SH-SY5Y (cell line): ENCODE measurements around the gene JPT2.

Experiments used
- GATA2 ChIP-seq: IDR thresholded peaks from 2 replicates; pipeline ENCODE4 v1.6.1; 2011; ENCODE audit warnings: mild to moderate bottlenecking, low read depth, low read length
- GATA3 ChIP-seq: IDR thresholded peaks from 2 replicates; pipeline ENCODE4 v1.6.1; 2011; ENCODE audit warnings: low read depth, mild to moderate bottlenecking, low read length, moderate library complexity

Gene JPT2

DNA sequence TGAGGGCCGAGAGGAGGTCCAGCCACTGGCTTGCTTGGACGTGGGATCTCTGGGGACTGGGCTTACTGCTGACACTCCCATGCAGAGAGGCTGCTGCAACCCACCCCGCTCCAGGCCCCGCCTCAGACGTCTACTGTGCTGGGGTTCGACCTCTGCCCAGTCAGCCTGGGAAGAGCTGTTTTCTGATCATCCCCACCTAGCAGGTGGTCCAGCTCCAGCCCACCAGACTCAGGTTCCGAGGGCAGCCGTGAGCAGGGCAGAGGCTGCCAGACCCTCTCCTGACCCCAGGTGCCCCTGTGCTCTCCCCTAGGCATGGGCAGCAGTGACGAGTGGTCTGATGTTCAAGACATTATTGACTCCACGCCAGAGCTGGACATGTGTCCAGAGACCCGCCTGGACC, 69.9 kb downstream of the JPT2 start:
- TF ChIP-seq GATA3, result no peak
- TF ChIP-seq GATA2, result no peak

GRCh38 chr16:1749152-1750117, 71.4 kb downstream of the JPT2 start:
- TF ChIP-seq GATA2, result no peak
- no peak for TF ChIP-seq GATA3
